ENCODE data around the gene IDUA. TPM values are rescaled to one million over a fixed set of nuclear protein-coding genes. Genes with fewer than 3 reads are reported as not detected.

The IDUA gene
- total and polyA plus RNA-seq, 2 experiments from 2014 or later, result 26.4 to 30.7 TPM

- Histone ChIP-seq H3K27ac (peak overlapping the region; percentile 28), H3K79me2 (ENCODE audit: insufficient read depth) (no peaks in the 10 kb centered on the region), H4K20me1 (ENCODE audit: insufficient read depth) (no peaks in the 10 kb centered on the region), H2AFZ (peak overlapping the region; percentile 66), H3K4me2 (ENCODE audit: unreplicated experiment) (peak overlapping the region; percentile 44), H3K4me1 (ENCODE audit: insufficient read depth) (peaks cover 28% of the 10 kb centered on the region), H3K9ac (peak overlapping the region; percentile 41; the same call in 1 of the 2 replicates), H3K9me2 (ENCODE audit: insufficient read depth) (no peaks in the 10 kb centered on the region), H3F3A (ENCODE audit: insufficient read depth) (no peaks in the 10 kb centered on the region; the same call in 1 of the 2 replicates), H3K9me3 (ENCODE audit: low read depth) (no peaks in the 10 kb centered on the region), H3K36me3 (ENCODE audit: low read depth) (no peaks in the 10 kb centered on the region), H3K4me3 (peak overlapping the region; percentile 48), H3K27me3 (replicated peaks; ENCODE audit: insufficient read depth) (no peaks in the 10 kb centered on the region)
- in situ Hi-C loops (cut with MboI), result no loop called here
- TF ChIP-seq EZH2 (IDR thresholded peaks at IDR 0.05; ENCODE audit: insufficient read depth, poor library complexity, severe bottlenecking) (no peak), EZH2phosphoT487 (IDR thresholded peaks at IDR 0.05; ENCODE audit: insufficient read depth, low read depth) (no peak)
- DNase-seq, result no peak
- WGBS, 2 experiments (ENCODE audit: low coverage in 1 of 2, low lambda C conversion rate in 2 of 2, missing lambda C conversion rate in 2 of 2), result 79 to 80% methylated on average over 38 to 41 of the region's 41 CpGs
These were observed 60.5 kb downstream of the IDUA start for GRCh38 chr4:1047106-1047975.

- H3K36me3 ChIP-seq (ENCODE audit: low read depth), result no peaks in the 10 kb centered on the region
- H3K9me3 ChIP-seq (ENCODE audit: low read depth), result no peaks in the 10 kb centered on the region
- H3K27ac ChIP-seq, result no peak overlapping the region
- H3K27me3 ChIP-seq (replicated peaks; ENCODE audit: insufficient read depth), result no peaks in the 10 kb centered on the region
- no peaks in the 10 kb centered on the region for H4K20me1 ChIP-seq (ENCODE audit: insufficient read depth)
- no peak overlapping the region for H2AFZ ChIP-seq
- no peaks in the 10 kb centered on the region for H3K9me2 ChIP-seq (ENCODE audit: insufficient read depth)
- TF ChIP-seq EZH2phosphoT487 (IDR thresholded peaks at IDR 0.05; ENCODE audit: insufficient read depth, low read depth) (no peak), EZH2 (IDR thresholded peaks at IDR 0.05; ENCODE audit: insufficient read depth, poor library complexity, severe bottlenecking) (no peak)
- peaks cover 34% of the 10 kb centered on the region for H3K4me1 ChIP-seq (ENCODE audit: insufficient read depth)
- WGBS, 2 experiments (ENCODE audit: low coverage in 1 of 2, low lambda C conversion rate in 2 of 2, missing lambda C conversion rate in 2 of 2), result 86% methylated on average over 29 to 34 of the region's 34 CpGs
- no peak overlapping the region for H3K9ac ChIP-seq
- no peaks in the 10 kb centered on the region for H3K79me2 ChIP-seq (ENCODE audit: insufficient read depth)
- peaks cover 6% of the 10 kb centered on the region for H3F3A ChIP-seq (ENCODE audit: insufficient read depth)
- no peak for DNase-seq
- in situ Hi-C loops (cut with MboI), result no loop called here
- H3K4me3 ChIP-seq, result no peak overlapping the region
- no peak overlapping the region for H3K4me2 ChIP-seq (ENCODE audit: unreplicated experiment)
These were observed 61.3 kb downstream of the IDUA start for GRCh38 chr4:1047976-1048772.

- H3K9me3 ChIP-seq (ENCODE audit: low read depth), result no peaks in the 10 kb centered on the region
- WGBS, 2 experiments (ENCODE audit: low coverage in 1 of 2, low lambda C conversion rate in 2 of 2, missing lambda C conversion rate in 2 of 2), result 84 to 85% methylated on average over 12 to 16 of the region's 16 CpGs
- H3K4me3 ChIP-seq, result no peak overlapping the region
- H3K9me2 ChIP-seq (ENCODE audit: insufficient read depth), result no peaks in the 10 kb centered on the region
- H4K20me1 ChIP-seq (ENCODE audit: insufficient read depth), result no peaks in the 10 kb centered on the region
- no peak for TF ChIP-seq EZH2phosphoT487 (IDR thresholded peaks at IDR 0.05; ENCODE audit: insufficient read depth, low read depth)
- no peak for TF ChIP-seq EZH2 (IDR thresholded peaks at IDR 0.05; ENCODE audit: insufficient read depth, poor library complexity, severe bottlenecking)
- in situ Hi-C loops (cut with MboI), result no loop called here
- DNase-seq, result no peak
- peaks cover 6% of the 10 kb centered on the region for H3F3A ChIP-seq (ENCODE audit: insufficient read depth)
- H2AFZ ChIP-seq, result no peak overlapping the region
- H3K4me1 ChIP-seq (ENCODE audit: insufficient read depth), result peaks cover 29% of the 10 kb centered on the region
- no peaks in the 10 kb centered on the region for H3K36me3 ChIP-seq (ENCODE audit: low read depth)
- no peaks in the 10 kb centered on the region for H3K27me3 ChIP-seq (replicated peaks; ENCODE audit: insufficient read depth)
- H3K27ac ChIP-seq, result no peak overlapping the region
- no peak overlapping the region for H3K9ac ChIP-seq
- H3K4me2 ChIP-seq (ENCODE audit: unreplicated experiment), result no peak overlapping the region
- no peaks in the 10 kb centered on the region for H3K79me2 ChIP-seq (ENCODE audit: insufficient read depth)
These were observed 62.1 kb downstream of the IDUA start for GRCh38 chr4:1048773-1049590.

GRCh38 chr4:1049591-1049905 is 62.7 kb downstream of the IDUA start:
- Histone ChIP-seq H3K27ac (no peak overlapping the region), H3K27me3 (replicated peaks; ENCODE audit: insufficient read depth) (no peaks in the 10 kb centered on the region), H3K9me3 (ENCODE audit: low read depth) (no peaks in the 10 kb centered on the region), H3K9me2 (ENCODE audit: insufficient read depth) (no peaks in the 10 kb centered on the region), H3K4me1 (ENCODE audit: insufficient read depth) (peaks cover 23% of the 10 kb centered on the region), H3K4me2 (ENCODE audit: unreplicated experiment) (no peak overlapping the region), H3K9ac (no peak overlapping the region), H4K20me1 (ENCODE audit: insufficient read depth) (no peaks in the 10 kb centered on the region), H3K4me3 (no peak overlapping the region), H3F3A (ENCODE audit: insufficient read depth) (peaks cover 6% of the 10 kb centered on the region; the same call in 1 of the 2 replicates), H3K36me3 (ENCODE audit: low read depth) (no peaks in the 10 kb centered on the region), H3K79me2 (ENCODE audit: insufficient read depth) (no peaks in the 10 kb centered on the region), H2AFZ (no peak overlapping the region)
- no peak for DNase-seq
- WGBS, 2 experiments (ENCODE audit: low coverage in 1 of 2, low lambda C conversion rate in 2 of 2, missing lambda C conversion rate in 2 of 2), result 81 to 82% methylated on average over 21 of the region's 21 CpGs
- TF ChIP-seq EZH2 (IDR thresholded peaks at IDR 0.05; ENCODE audit: insufficient read depth, poor library complexity, severe bottlenecking), result no peak
- in situ Hi-C loops (cut with MboI), result no loop called here
